K562 (cell line): Measurements from ENCODE around the gene PRM3. TPM values are rescaled to one million over a fixed set of nuclear protein-coding genes. Genes with fewer than 3 reads are reported as not detected.
A peak's percentile ranks its signal among the peaks of the same experiment; 100 is the strongest.

Experiments
- GTF2A2 ChIP-seq: IDR thresholded peaks from 2 replicates; pipeline ENCODE4 v1.6.1; 2016; ENCODE audit warnings: mild to moderate bottlenecking, missing genetic modification characterization, missing compliant biosample characterization
- HNRNPK ChIP-seq: fragments of 200-400 bp; formaldehyde crosslinking; IDR thresholded peaks from one replicate; pipeline ENCODE4 v1.6.1; 2018; ENCODE audit warnings: mild to moderate bottlenecking, low read depth, low read length; ENCODE audit not compliant: poor library complexity, severe bottlenecking
- POLR2AphosphoS5 ChIP-seq: IDR thresholded peaks from 2 replicates; pipeline ENCODE4 v1.6.1; 2011; ENCODE audit warnings: mild to moderate bottlenecking, low read depth, low read length, moderate library complexity; ENCODE audit not compliant: control insufficient read depth, insufficient read depth
- ZNF121 ChIP-seq: sonication (generic); formaldehyde crosslinking; conservative IDR thresholded peaks from 2 replicates; pipeline ENCODE4 v1.8.0; 2022; ENCODE audit warnings: missing genetic modification reagents
- ZNF263 ChIP-seq: sonication (generic); formaldehyde crosslinking; IDR thresholded peaks from 2 replicates; pipeline ENCODE4 v1.8.0; 2022; ENCODE audit warnings: mild to moderate bottlenecking, missing genetic modification reagents, borderline replicate concordance
- ZNF79 ChIP-seq: fragments of 250-450 bp; sonication (Bioruptor Pico); IDR thresholded peaks from 2 replicates; pipeline ENCODE4 v1.4.0; 2020; ENCODE audit warnings: low read depth, mild to moderate bottlenecking, moderate library complexity
- polyA plus RNA-seq, 8 experiments: library from polyadenylated mRNA; depleted of rRNA in 4 of 8; stranded (reverse) in 5 of 8; unstranded in 3 of 8; fragments of >200 nt; fragmentation: Nextera tagmentation in 2 of 8; fragmentation: Illumina TruSeq in 1 of 8; extraction: Ambion mirVana in 2 of 8; extraction: Trizol in 1 of 8; gene quantifications; 2 replicates each; pipeline versions ENCODE4 v1.2.1 to v1.2.3, GENCODE V29; 2011 to 2014; ENCODE audit warnings: inconsistent platforms in 1 of 8, missing spikeins in 1 of 8
- total RNA-seq, 7 experiments: library from RNA; depleted of rRNA in 6 of 7; stranded (reverse); fragments of >200 nt in 6 of 7; fragmentation: Illumina TruSeq in 2 of 7; extraction: Trizol in 2 of 7; gene quantifications; 2 replicates each; pipeline versions ENCODE4 v1.2.1 to v1.2.3, GENCODE V29; 2011 to 2021; ENCODE audit warnings: low replicate concordance in 1 of 7
- TF ChIP-seq, protein P1 (sequence below): fragments of 250-450 bp; sonication (Bioruptor Pico); IDR thresholded peaks from 2 replicates; pipeline ENCODE4 v1.4.0; 2020

Gene PRM3
- total and polyA plus RNA-seq, 9 of the 15 experiments (the other 6 are each of a cell fraction or from before 2014, with no cell fraction given), result not detected

DNA sequence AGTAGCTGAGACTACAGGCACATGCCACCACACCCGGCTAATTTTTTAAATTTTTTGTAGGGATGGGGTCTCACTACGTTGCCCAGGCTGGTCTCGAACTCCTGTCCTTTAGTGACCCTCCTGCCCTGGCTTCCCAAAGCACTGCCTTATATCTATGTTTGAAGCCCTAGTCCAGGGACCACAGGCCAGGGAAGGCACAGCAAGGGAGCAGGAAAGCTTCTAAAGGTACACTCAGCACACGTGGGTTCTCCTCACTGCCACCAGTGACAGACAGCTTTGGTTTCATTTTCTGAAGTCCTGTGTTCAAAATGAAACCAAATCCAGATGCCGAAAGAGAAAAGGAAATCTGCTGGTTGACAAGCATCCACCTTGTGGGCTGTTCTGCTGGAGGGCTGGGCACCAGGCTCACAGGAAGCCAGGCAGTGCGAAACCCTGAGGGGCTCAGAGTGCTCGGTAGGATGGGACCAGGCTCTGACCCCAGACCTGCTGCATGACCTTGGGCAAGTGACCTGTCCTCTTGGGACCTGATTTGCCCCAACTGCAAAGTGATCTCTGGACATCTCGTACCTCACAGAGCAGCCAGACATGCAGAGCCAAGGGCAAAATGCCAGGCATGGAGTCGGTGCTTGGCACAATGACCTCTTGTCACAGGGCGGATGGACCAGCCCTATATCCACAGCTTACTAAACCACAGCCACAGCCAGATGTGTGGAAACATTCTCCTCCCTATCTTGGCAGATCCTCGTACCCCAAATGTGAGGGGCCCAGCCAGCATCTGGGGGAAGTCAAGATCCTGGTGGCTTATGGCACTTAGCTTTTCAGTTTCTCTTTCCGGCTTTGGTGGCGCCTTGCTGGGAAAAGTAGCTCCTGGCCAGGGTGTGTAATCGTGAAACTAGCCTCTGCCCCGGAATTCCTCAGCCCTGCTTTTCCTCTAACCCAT, 14.6 kb downstream of the PRM3 start (continued):
- no peak for TF ChIP-seq ZNF263 (CRISPR knock-in tag)
- TF ChIP-seq ZNF121, result peak; percentile 87
- TF ChIP-seq, protein P1, sequence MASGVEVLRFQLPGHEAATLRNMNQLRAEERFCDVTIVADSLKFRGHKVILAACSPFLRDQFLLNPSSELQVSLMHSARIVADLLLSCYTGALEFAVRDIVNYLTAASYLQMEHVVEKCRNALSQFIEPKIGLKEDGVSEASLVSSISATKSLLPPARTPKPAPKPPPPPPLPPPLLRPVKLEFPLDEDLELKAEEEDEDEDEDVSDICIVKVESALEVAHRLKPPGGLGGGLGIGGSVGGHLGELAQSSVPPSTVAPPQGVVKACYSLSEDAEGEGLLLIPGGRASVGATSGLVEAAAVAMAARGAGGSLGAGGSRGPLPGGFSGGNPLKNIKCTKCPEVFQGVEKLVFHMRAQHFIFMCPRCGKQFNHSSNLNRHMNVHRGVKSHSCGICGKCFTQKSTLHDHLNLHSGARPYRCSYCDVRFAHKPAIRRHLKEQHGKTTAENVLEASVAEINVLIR, result no peak
- no peak for TF ChIP-seq HNRNPK
- TF ChIP-seq POLR2AphosphoS5, result no peak
- TF ChIP-seq ZNF79 (CRISPR knock-in tag), result no peak
- TF ChIP-seq GTF2A2 (tag), result no peak
